SU-DHL-6 (cell line): ENCODE measurements around the gene KLK10.

Experiments used
- EZH2phosphoT487 ChIP-seq: fragments of 200-600 bp; sonication (generic), shearing (Covaris generic); conservative IDR thresholded peaks from 2 replicates; pipeline ENCODE4 v1.6.1; 2018; ENCODE audit warnings: mild to moderate bottlenecking, antibody characterized with exemption, low read length, moderate library complexity, mixed read lengths
- TF ChIP-seq, protein P1 (sequence below): fragments of 200-600 bp; sonication (generic); IDR thresholded peaks from one replicate; pipeline ENCODE4 v1.5.1; 2017; ENCODE audit warnings: antibody characterized with exemption, mild to moderate bottlenecking, low read length, moderate library complexity; ENCODE audit not compliant: insufficient read depth, poor library complexity, severe bottlenecking

DNA sequence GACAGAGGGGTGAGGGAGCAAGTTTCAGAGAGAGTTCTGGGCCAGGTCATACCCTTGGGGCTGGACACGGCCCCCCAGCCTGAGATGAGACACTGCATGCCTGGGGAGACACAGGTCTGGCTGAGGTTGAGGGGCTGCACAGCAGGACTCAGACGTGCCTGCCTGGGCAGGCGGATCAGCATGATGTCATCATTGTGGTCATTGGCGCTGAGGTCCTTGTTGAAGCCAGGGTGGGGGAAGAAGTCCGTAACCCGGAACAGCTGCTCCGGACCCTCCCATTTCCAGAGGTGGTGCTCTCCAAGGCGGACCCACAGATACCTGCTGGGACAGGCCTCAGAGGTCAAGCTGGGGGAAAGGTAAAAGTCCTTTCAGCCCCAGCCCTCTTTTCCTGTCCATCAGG is 13.1 kb downstream of the KLK10 start:
- TF ChIP-seq, protein P1, sequence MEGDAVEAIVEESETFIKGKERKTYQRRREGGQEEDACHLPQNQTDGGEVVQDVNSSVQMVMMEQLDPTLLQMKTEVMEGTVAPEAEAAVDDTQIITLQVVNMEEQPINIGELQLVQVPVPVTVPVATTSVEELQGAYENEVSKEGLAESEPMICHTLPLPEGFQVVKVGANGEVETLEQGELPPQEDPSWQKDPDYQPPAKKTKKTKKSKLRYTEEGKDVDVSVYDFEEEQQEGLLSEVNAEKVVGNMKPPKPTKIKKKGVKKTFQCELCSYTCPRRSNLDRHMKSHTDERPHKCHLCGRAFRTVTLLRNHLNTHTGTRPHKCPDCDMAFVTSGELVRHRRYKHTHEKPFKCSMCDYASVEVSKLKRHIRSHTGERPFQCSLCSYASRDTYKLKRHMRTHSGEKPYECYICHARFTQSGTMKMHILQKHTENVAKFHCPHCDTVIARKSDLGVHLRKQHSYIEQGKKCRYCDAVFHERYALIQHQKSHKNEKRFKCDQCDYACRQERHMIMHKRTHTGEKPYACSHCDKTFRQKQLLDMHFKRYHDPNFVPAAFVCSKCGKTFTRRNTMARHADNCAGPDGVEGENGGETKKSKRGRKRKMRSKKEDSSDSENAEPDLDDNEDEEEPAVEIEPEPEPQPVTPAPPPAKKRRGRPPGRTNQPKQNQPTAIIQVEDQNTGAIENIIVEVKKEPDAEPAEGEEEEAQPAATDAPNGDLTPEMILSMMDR, result no peak
- TF ChIP-seq EZH2phosphoT487, result no peak
